Mucosa of descending colon (tissue), 3 donors: Measurements from ENCODE around the gene LENEP. TPM values are rescaled to one million over a fixed set of nuclear protein-coding genes. Genes with fewer than 3 reads are reported as not detected.

Experiments used
- ATAC-seq: fragments of 200-7000 bp; cut with Tn5 transposase; one replicate; pipeline ENCODE4 v1.9.1; 2020; ENCODE audit warnings: mild to moderate bottlenecking, moderate library complexity
- DNase-seq, 3 donors: peaks; one replicate each; pipeline ENCODE4 v3.0.0-alpha.2; 2020
- H3K36me3 ChIP-seq: fragments of 200-600 bp; one replicate; pipeline ENCODE4 v1.8.0; 2021; ENCODE audit warnings: low read depth, mild to moderate bottlenecking
- H3K4me1 ChIP-seq: fragments of 200-600 bp; one replicate; pipeline ENCODE4 v1.8.0; 2021; ENCODE audit warnings: low read depth, mild to moderate bottlenecking
- H3K4me3 ChIP-seq: fragments of 200-600 bp; one replicate; pipeline ENCODE4 v1.8.0; 2021; ENCODE audit warnings: mild to moderate bottlenecking
- H3K9me3 ChIP-seq: fragments of 200-600 bp; one replicate; pipeline ENCODE4 v1.8.0; 2021; ENCODE audit warnings: mild to moderate bottlenecking
- intact Hi-C, 2 donors: fragments of 100-400 bp; cut with DNase I in 1 of 2; cut with micrococcal nuclease in 1 of 2; formaldehyde crosslinking; loops; one replicate each; pipeline versions ENCODE4 v1.11.0 to v1.11.1; 2022; cut with DNase I, micrococcal nuclease
- total RNA-seq, 3 donors: library from RNA; stranded (reverse); fragmentation: NEBNext Ultra II Directional in 2 of 3; extraction: Animal tissue kit (Norgen Biotek cat#: 25700) in 2 of 3; gene quantifications; one replicate each; pipeline versions ENCODE4 v1.2.1 to v1.2.4, GENCODE V29; 2021 to 2023
- TF ChIP-seq, protein P1 (sequence below): fragments of 200-600 bp; IDR thresholded peaks from one replicate; pipeline ENCODE4 v1.8.0; 2022; ENCODE audit warnings: antibody characterized with exemption, mild to moderate bottlenecking
- donor health status: DM: no; HTN: no; CAD: no; lungs with moderate emphysema.
- donor health status: DM: no; HTN: no; CAD: no.
- donor health status: DM: no; HTN: yes; CAD: no.

LENEP gene
- total RNA-seq, 3 donors from 2014 or later = 0.60 to 0.76 TPM; not detected in 1

DNA sequence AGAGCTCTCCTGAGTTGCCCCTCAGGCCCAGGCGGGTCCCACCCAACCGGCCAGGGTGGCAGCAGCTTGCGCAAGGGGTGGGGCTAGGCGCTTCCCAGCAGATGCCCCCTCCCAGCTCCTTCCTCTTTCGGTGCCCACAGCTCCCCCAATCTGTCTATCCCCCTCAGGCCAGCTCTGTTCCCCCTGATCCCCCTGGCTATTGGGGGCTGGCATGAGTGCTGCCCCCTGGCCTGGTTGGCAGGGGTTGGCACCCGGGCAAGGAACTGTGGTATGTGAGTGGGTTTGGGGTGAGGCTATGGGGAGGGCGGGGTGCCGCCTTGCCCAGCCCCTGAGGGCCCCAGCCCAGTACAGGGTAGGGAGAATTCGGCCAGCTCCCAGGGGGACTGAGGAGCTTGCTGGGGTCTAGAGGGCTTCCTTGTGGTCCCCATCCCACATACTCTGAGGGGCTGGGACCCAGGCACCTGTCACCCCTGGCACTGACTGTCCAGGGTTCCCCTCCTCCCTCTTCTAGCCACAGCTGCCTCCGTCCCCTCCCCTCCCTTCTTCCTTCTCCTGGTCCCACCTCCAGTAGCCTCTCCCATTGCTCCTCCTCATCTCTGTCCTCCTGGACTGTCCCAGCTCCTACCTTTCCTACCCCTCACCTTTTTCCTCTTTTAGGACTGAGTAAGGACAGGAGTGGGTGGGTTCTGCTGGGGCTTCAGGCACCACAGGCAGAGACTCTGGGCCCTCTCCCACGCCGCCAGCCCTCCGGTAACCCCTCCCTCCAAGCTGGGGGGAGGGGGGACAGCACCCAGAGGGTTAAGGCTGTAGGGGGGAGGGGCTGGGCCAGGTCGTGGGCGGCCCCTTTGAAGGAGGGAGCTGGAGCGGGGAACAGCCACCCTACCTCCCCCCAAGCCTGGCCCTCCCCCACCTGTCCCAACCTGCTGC lies 14.9 kb downstream of the LENEP start:
- TF ChIP-seq, protein P1, sequence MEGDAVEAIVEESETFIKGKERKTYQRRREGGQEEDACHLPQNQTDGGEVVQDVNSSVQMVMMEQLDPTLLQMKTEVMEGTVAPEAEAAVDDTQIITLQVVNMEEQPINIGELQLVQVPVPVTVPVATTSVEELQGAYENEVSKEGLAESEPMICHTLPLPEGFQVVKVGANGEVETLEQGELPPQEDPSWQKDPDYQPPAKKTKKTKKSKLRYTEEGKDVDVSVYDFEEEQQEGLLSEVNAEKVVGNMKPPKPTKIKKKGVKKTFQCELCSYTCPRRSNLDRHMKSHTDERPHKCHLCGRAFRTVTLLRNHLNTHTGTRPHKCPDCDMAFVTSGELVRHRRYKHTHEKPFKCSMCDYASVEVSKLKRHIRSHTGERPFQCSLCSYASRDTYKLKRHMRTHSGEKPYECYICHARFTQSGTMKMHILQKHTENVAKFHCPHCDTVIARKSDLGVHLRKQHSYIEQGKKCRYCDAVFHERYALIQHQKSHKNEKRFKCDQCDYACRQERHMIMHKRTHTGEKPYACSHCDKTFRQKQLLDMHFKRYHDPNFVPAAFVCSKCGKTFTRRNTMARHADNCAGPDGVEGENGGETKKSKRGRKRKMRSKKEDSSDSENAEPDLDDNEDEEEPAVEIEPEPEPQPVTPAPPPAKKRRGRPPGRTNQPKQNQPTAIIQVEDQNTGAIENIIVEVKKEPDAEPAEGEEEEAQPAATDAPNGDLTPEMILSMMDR = no peak
- no peaks in the 10 kb centered on the region for H3K36me3 ChIP-seq
- peak overlapping the region; percentile 5 for H3K4me3 ChIP-seq
- peaks cover 81% of the 10 kb centered on the region for H3K4me1 ChIP-seq
- DNase-seq = peak; percentile 70 to 86 (median 76)
- H3K9me3 ChIP-seq = no peaks in the 10 kb centered on the region
- intact Hi-C loops = no loop called here
- peak; percentile 49 for ATAC-seq

DNA sequence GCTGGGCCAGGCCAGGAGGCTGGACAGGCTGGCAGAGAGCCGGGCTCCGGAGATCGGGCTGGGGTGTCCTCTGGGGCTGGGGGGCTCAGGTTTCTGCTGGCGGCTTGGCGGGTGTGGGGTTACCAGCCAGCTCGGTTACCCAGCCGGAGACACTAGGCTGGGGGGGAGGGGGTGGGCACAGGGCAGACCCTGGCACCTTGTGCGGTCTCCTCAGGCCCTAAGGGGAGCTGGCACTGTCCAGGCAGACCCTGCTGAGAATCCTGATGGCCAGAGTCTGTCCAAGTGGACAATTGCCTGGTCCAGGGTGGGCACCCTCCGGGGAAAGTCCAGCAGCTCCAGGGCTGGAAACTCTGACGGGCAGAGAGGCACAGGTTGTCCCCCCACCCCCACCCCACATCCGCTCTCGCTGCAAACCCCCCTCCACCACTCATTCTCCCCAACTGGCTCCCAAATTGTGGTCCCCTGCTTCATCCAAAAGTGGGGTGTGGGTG lies 15.9 kb downstream of the LENEP start:
- intact Hi-C loops = no loop called here
- H3K4me3 ChIP-seq = no peak overlapping the region
- ATAC-seq (no peak), DNase-seq (peak in 1 of 3 donors; percentile 60)
- H3K9me3 ChIP-seq = no peaks in the 10 kb centered on the region
- peaks cover 81% of the 10 kb centered on the region for H3K4me1 ChIP-seq
- H3K36me3 ChIP-seq = no peaks in the 10 kb centered on the region
- TF ChIP-seq, protein P1 = no peak

DNA sequence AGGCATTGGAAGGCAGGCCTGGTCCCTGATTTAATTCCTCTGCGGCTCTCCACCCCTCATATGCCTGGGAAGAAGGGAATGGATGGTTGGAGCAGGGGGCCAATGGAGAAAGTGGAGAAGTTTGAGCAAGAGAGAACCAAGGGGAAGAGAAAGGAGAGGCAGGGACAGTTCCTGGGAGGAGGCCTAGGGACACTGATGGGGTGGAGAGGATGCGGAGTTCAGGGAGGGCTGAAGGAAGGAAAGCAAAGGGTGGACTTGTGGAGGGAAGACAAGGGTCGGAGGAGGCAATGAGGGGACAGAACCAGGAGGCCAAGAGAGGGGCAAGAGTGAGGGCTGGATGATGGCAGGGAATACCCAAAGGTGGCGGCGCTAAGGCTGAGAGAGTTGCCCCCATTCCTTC lies 16.4 kb downstream of the LENEP start:
- peaks cover 77% of the 10 kb centered on the region for H3K4me1 ChIP-seq
- H3K4me3 ChIP-seq = no peak overlapping the region
- DNase-seq (no peak), ATAC-seq (no peak)
- intact Hi-C loops = loop anchor here in 1 of 2 donors (10.0 kb wide), 1 partner anchor 45 kb away; the partner anchor contains the start of gene PYGO2
- TF ChIP-seq, protein P1 = no peak
- no peaks in the 10 kb centered on the region for H3K9me3 ChIP-seq
- H3K36me3 ChIP-seq = no peaks in the 10 kb centered on the region

DNA sequence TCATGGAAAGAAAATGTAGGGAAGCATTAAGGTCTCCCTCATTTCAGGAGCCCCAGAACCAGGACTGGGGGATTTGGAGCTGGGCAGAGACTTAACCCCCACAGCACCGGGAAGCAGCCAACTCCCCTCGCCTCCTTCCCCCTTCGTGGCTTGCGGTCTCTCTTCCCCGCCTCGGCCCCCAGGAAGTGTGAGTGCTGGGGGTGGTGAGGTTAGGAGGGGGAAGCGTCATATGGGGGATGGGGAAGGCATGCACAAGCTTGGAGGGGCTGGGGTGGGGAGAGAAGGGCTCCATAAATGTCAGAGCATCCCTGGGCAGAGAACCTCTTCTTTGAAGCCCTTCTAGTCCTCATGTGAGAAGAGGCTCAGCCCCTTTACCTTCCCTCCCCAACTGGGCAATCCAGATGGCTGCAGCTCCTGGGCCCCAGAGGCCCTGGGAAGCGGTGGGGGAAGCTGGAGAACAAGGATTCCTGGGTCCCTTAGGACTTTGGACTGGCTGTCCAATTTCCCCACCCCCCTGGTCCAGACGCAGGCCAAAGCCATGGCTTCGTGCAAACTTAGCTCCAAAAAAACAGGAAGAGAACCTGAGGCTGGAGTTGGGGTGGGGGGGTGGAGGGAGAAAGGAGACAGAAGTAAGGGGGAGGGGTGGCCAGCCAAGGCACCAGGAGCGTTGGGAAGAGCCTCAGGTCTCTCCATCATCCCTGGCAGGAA lies 17.0 kb downstream of the LENEP start:
- intact Hi-C loops = loop anchor here in 1 of 2 donors (10.0 kb wide), 1 partner anchor 46 kb away; the partner anchor contains the start of gene PYGO2
- no peaks in the 10 kb centered on the region for H3K36me3 ChIP-seq
- ATAC-seq (no peak), DNase-seq (peak; percentile 41 to 69 (median 53))
- TF ChIP-seq, protein P1 = no peak
- no peak overlapping the region for H3K4me3 ChIP-seq
- H3K9me3 ChIP-seq = no peaks in the 10 kb centered on the region
- H3K4me1 ChIP-seq = peaks cover 72% of the 10 kb centered on the region

DNA sequence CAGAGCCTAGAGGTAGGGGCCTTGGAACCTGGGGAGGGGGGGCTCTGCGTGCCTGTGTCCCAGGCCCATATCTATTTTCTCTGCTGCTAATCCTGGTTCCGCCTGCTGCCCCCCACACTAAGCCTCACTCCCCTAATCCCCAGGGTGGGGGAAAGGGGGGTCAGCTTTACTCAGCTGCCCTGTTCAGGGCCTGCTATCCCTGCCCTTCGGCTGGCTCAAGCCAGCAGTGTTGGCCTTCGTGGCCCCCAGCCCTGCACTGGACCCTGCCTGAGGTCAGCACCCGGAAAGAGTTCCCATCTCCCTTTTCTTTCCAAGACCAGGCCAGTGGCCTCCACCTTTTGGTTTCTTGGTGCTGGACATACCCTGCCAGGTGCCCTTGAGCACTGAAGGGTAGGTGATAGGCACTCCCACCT lies 17.6 kb downstream of the LENEP start:
- TF ChIP-seq, protein P1 = no peak
- H3K9me3 ChIP-seq = no peaks in the 10 kb centered on the region
- no peak for DNase-seq
- H3K4me3 ChIP-seq = no peak overlapping the region
- H3K36me3 ChIP-seq = no peaks in the 10 kb centered on the region
- intact Hi-C loops = loop anchor here in 1 of 2 donors (10.0 kb wide), 1 partner anchor 46 kb away; the partner anchor contains the start of gene PYGO2
- no peak for ATAC-seq
- H3K4me1 ChIP-seq = peaks cover 71% of the 10 kb centered on the region
